H1 (cell line): ENCODE measurements around the gene CPT1A. TPM values are rescaled to one million over a fixed set of nuclear protein-coding genes. Genes with fewer than 3 reads are reported as not detected.

Source experiments
- CTCF ChIA-PET: fragments of 300-600 bp; sonication (Branson Sonifier 250); formaldehyde crosslinking; loops from one replicate; lab custom pipeline; 2021; ENCODE audit not compliant: partially characterized antibody; lab: Charles Lee
- POLR2A ChIA-PET: fragments of 300-600 bp; sonication (Branson Sonifier 250); formaldehyde crosslinking; loops from one replicate; lab custom pipeline; 2021; ENCODE audit warnings: inconsistent platforms; ENCODE audit not compliant: partially characterized antibody; lab: Charles Lee
- DNase-seq, 2 experiments: peaks; one replicate each; pipeline versions ENCODE4 v3.0.0 to v3.0.0-alpha.2; 2010 to 2022; ENCODE audit warnings: low spot score in 2 of 2, low read depth in 1 of 2, mixed read lengths in 1 of 2
- FAIRE-seq: peaks from 2 replicates; lab custom pipeline; 2011; peaks lifted over from hg19 to GRCh38; lab: Jason Lieb, UNC
- H2AFZ ChIP-seq: 2 replicates; pipeline ENCODE4 v1.8.1; 2012; ENCODE audit warnings: low read length, inconsistent platforms
- H2AK5ac ChIP-seq: 2 replicates; pipeline ENCODE4 v1.6.1; 2013; ENCODE audit warnings: low read depth, low read length
- H2BK120ac ChIP-seq: replicated peaks from 2 replicates; pipeline ENCODE3; 2013; ENCODE audit warnings: low read depth, low read length, inconsistent platforms
- H2BK12ac ChIP-seq: 2 replicates; pipeline ENCODE4 v1.6.1; 2013; ENCODE audit warnings: low read depth, low read length
- H2BK15ac ChIP-seq: 2 replicates; pipeline ENCODE4 v1.6.1; 2013; ENCODE audit warnings: low read length
- H2BK20ac ChIP-seq: 2 replicates; pipeline ENCODE4 v1.6.1; 2013; ENCODE audit warnings: low read length
- H2BK5ac ChIP-seq: 2 replicates; pipeline ENCODE4 v1.6.1; 2013; ENCODE audit warnings: low read depth, low read length
- H3K14ac ChIP-seq: 2 replicates; pipeline ENCODE4 v1.6.1; 2013; ENCODE audit warnings: inconsistent platforms; ENCODE audit not compliant: insufficient read length
- H3K18ac ChIP-seq: 2 replicates; pipeline ENCODE4 v1.6.1; 2013; ENCODE audit warnings: low read length; ENCODE audit errors: extremely low read depth
- H3K23ac ChIP-seq: 2 replicates; pipeline ENCODE4 v1.6.1; 2013; ENCODE audit warnings: inconsistent platforms; ENCODE audit not compliant: insufficient read length
- H3K23me2 ChIP-seq: 2 replicates; pipeline ENCODE4 v1.6.1; 2013; ENCODE audit warnings: low read depth, low read length
- H3K27ac ChIP-seq: 2 replicates; pipeline ENCODE4 v1.6.1; 2011; ENCODE audit warnings: low read depth, low read length, inconsistent platforms
- H3K27me3 ChIP-seq, 4 experiments: replicated peaks in 1 of 4; 1 replicate in 1 of 4; 2 replicates in 3 of 4; pipeline versions ENCODE4 v1.6.1 to v1.8.1; 2011 to 2013; ENCODE audit warnings: low read length in 3 of 4, mild to moderate bottlenecking in 3 of 4, inconsistent platforms in 2 of 4, mixed read lengths in 2 of 4, moderate library complexity in 1 of 4; ENCODE audit not compliant: control insufficient read depth in 3 of 4, insufficient read depth in 3 of 4; ENCODE audit errors: extremely low read depth in 1 of 4
- H3K36me3 ChIP-seq, 4 experiments: 2 replicates each; pipeline versions ENCODE4 v1.6.1 to v1.8.1; 2011 to 2013; ENCODE audit warnings: mild to moderate bottlenecking in 4 of 4, low read length in 3 of 4, moderate library complexity in 2 of 4, control low read depth in 1 of 4, inconsistent platforms in 1 of 4; ENCODE audit not compliant: insufficient read depth in 4 of 4, control insufficient read depth in 2 of 4
- H3K4ac ChIP-seq: replicated peaks from 2 replicates; pipeline ENCODE3; 2013; ENCODE audit warnings: low read length, low read depth, mixed read lengths, inconsistent platforms; ENCODE audit not compliant: insufficient read length
- H3K4me1 ChIP-seq, 4 experiments: replicated peaks in 1 of 4; 1 replicate in 1 of 4; 2 replicates in 3 of 4; pipeline versions ENCODE4 v1.6.1 to v1.8.1; 2011 to 2013; ENCODE audit warnings: low read length in 3 of 4, inconsistent platforms in 2 of 4, mixed read lengths in 1 of 4; ENCODE audit not compliant: insufficient read depth in 4 of 4, control insufficient read depth in 3 of 4
- H3K4me2 ChIP-seq, 2 experiments: 2 replicates each; pipeline versions ENCODE4 v1.6.1 to v1.8.1; 2011 to 2013; ENCODE audit warnings: low read depth in 2 of 2, low read length in 2 of 2, control low read depth in 1 of 2, inconsistent platforms in 1 of 2, mild to moderate bottlenecking in 1 of 2; ENCODE audit not compliant: insufficient read depth in 1 of 2
- H3K4me3 ChIP-seq, 4 experiments: fragments of 200-600, 300-600 bp in 1 of 4; sonication (generic), shearing (Covaris generic), sonication (Bioruptor Twin) in 1 of 4; 2 replicates each; pipeline versions ENCODE4 v1.5.1 to v1.8.1; 2011 to 2016; ENCODE audit warnings: low read length in 4 of 4, low read depth in 3 of 4, control low read depth in 2 of 4, inconsistent platforms in 2 of 4, mild to moderate bottlenecking in 2 of 4, mixed read lengths in 1 of 4, moderate library complexity in 1 of 4; ENCODE audit not compliant: insufficient read depth in 2 of 4; ENCODE audit errors: extremely low read depth in 1 of 4
- H3K56ac ChIP-seq: replicated peaks from 2 replicates; pipeline ENCODE3; 2013; ENCODE audit warnings: low read depth, mild to moderate bottlenecking, mixed read lengths, low read length, inconsistent platforms; ENCODE audit not compliant: insufficient read length
- H3K79me1 ChIP-seq: 2 replicates; pipeline ENCODE4 v1.6.1; 2013; ENCODE audit warnings: low read depth, low read length, control low read depth
- H3K79me2 ChIP-seq, 2 experiments: 2 replicates each; pipeline versions ENCODE4 v1.6.1 to v1.8.1; 2012 to 2013; ENCODE audit warnings: low read length in 2 of 2, mild to moderate bottlenecking in 2 of 2, inconsistent platforms in 1 of 2; ENCODE audit not compliant: insufficient read depth in 2 of 2, control insufficient read depth in 1 of 2
- H3K9ac ChIP-seq, 4 experiments: replicated peaks in 1 of 4; 1 replicate in 1 of 4; 2 replicates in 3 of 4; pipeline versions ENCODE4 v1.6.1 to v1.8.1; 2011 to 2013; ENCODE audit warnings: low read depth in 3 of 4, low read length in 3 of 4, control low read depth in 2 of 4, mild to moderate bottlenecking in 2 of 4, moderate library complexity in 2 of 4, inconsistent platforms in 1 of 4; ENCODE audit errors: extremely low read depth in 1 of 4
- H3K9me3 ChIP-seq, 2 experiments: 2 replicates each; pipeline versions ENCODE4 v1.6.1 to v1.8.1; 2012 to 2013; ENCODE audit warnings: mild to moderate bottlenecking in 2 of 2, moderate library complexity in 2 of 2, control low read depth in 1 of 2, inconsistent platforms in 1 of 2, low read depth in 1 of 2, low read length in 1 of 2, mixed read lengths in 1 of 2; ENCODE audit not compliant: insufficient read depth in 2 of 2
- H4K20me1 ChIP-seq, 2 experiments: replicated peaks in 1 of 2; 2 replicates each; pipeline versions ENCODE3 to v1.8.1; 2011 to 2013; ENCODE audit warnings: inconsistent platforms in 2 of 2, low read length in 2 of 2, mild to moderate bottlenecking in 1 of 2; ENCODE audit not compliant: insufficient read depth in 2 of 2, control insufficient read depth in 1 of 2
- H4K5ac ChIP-seq: 2 replicates; pipeline ENCODE4 v1.6.1; 2013; ENCODE audit warnings: low read length, low read depth, mixed read lengths, inconsistent platforms; ENCODE audit not compliant: insufficient read length
- H4K8ac ChIP-seq: 2 replicates; pipeline ENCODE4 v1.8.0; 2013; ENCODE audit warnings: mild to moderate bottlenecking, moderate library complexity, low read length, inconsistent platforms; ENCODE audit not compliant: insufficient read depth; ENCODE audit errors: extremely low read depth
- H4K91ac ChIP-seq: replicated peaks from 2 replicates; pipeline ENCODE3; 2013; ENCODE audit warnings: low read length, mixed read lengths, inconsistent platforms; ENCODE audit not compliant: insufficient read length
- BACH1 ChIP-seq: IDR thresholded peaks from 2 replicates; pipeline ENCODE4 v1.6.1; 2012; ENCODE audit warnings: low read length, improper control_type of control experiment
- BRCA1 ChIP-seq: IDR thresholded peaks from 2 replicates; pipeline ENCODE4 v1.6.1; 2012; ENCODE audit warnings: low read depth, low read length, improper control_type of control experiment
- EGR1 ChIP-seq: IDR thresholded peaks from 2 replicates; pipeline ENCODE4 v1.6.1; 2011; ENCODE audit warnings: low read depth, low read length, borderline replicate concordance
- NANOG ChIP-seq: IDR thresholded peaks from 2 replicates; pipeline ENCODE4 v1.6.1; 2011; ENCODE audit warnings: low read length, low read depth, mild to moderate bottlenecking, inconsistent platforms; ENCODE audit not compliant: insufficient read depth, poor library complexity, severe bottlenecking
- POLR2AphosphoS5 ChIP-seq: IDR thresholded peaks from 2 replicates; pipeline ENCODE4 v1.6.1; 2011; ENCODE audit warnings: low read depth, low read length
- RAD21 ChIP-seq, 2 experiments: IDR thresholded peaks in 1 of 2; conservative IDR thresholded peaks in 1 of 2; 2 replicates each; pipeline ENCODE4 v1.6.1; 2011; ENCODE audit warnings: low read depth in 2 of 2, low read length in 2 of 2, improper control_type of control experiment in 1 of 2, inconsistent platforms in 1 of 2, mild to moderate bottlenecking in 1 of 2, moderate library complexity in 1 of 2
- RFX5 ChIP-seq: IDR thresholded peaks from 2 replicates; pipeline ENCODE4 v1.6.1; 2011; ENCODE audit warnings: low read depth, low read length, improper control_type of control experiment, borderline replicate concordance
- TCF12 ChIP-seq: IDR thresholded peaks from 2 replicates; pipeline ENCODE4 v1.6.1; 2011; ENCODE audit warnings: low read depth, mild to moderate bottlenecking, low read length
- WGBS, 2 experiments: shearing (Covaris generic) in 1 of 2; methylation state at CpG; one replicate each; pipeline versions ENCODE4 v1.1.6 to v1.1.7; 2013 to 2015; ENCODE audit warnings: low lambda C conversion rate in 2 of 2, mixed read lengths in 2 of 2, inconsistent platforms in 1 of 2, low coverage in 1 of 2, missing lambda C conversion rate in 1 of 2; ENCODE audit not compliant: insufficient replicate concordance in 2 of 2, insufficient coverage in 1 of 2, insufficient read length in 1 of 2; ENCODE audit errors: extremely low coverage in 1 of 2, missing lambda C conversion rate in 1 of 2; 5-methylcytosine and 5-hydroxymethylcytosine counted together
- polyA plus RNA-seq, 7 experiments: library from polyadenylated mRNA; depleted of rRNA in 3 of 7; stranded (reverse) in 5 of 7; unstranded in 2 of 7; fragments of >200 nt in 5 of 7; fragments of 200-250 nt in 2 of 7; gene quantifications; 1 replicate in 5 of 7; 2 replicates in 1 of 7; 4 replicates in 1 of 7; pipeline versions ENCODE4 v1.2.1 to v1.2.3, GENCODE V29; 2011 to 2013; ENCODE audit warnings: missing spikeins in 2 of 7, mixed read lengths in 2 of 7
- total RNA-seq: library from RNA; stranded (reverse); fragmentation: NEBNext Ultra II Directional; extraction: Animal tissue kit (Norgen Biotek cat#: 25700); gene quantifications from 2 replicates; pipeline ENCODE4 v1.2.1, GENCODE V29; 2021
- TF ChIP-seq, protein P1 (sequence below): IDR thresholded peaks from 2 replicates; pipeline ENCODE4 v1.6.1; 2012; ENCODE audit warnings: low read length, inconsistent platforms
- TF ChIP-seq, protein P2 (sequence below), 3 experiments: IDR thresholded peaks; 1 replicate in 2 of 3; 2 replicates in 1 of 3; pipeline versions ENCODE4 v1.5.1 to v1.6.1; 2011; ENCODE audit warnings: low read length in 3 of 3, mild to moderate bottlenecking in 3 of 3, inconsistent platforms in 2 of 3, low read depth in 1 of 3, moderate library complexity in 1 of 3; ENCODE audit not compliant: insufficient read depth in 1 of 3; ENCODE audit errors: control extremely low read depth in 1 of 3

Gene CPT1A
- total and polyA plus RNA-seq, 2 of the 8 experiments (the other 6 are each of a cell fraction or from before 2014, with no cell fraction given) = 2.9 to 12.2 TPM

DNA sequence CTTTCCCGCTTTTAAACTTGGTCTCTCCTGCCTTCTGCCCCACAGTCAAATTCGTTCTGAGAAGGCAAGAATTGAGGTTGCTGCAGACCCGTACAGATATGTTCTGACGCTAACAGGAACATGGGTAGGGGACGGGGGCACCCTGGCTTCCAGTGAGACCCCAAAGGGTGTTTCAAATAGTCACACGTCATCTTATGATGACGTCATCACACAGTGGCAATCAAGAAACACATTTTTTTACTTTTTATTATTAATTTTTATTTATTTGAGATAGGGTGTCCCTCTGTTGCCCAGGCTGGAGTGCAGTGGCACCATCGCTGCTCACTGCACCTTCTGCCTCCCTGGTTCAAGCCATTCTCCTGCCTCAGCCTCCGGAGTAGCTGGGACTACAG is 67.5 kb downstream of the CPT1A start:
- WGBS, 2 experiments = 92% methylated on average over 9 of the region's 9 CpGs; no CpG with 5 or more reads in 1 of the 2 experiments
- Histone ChIP-seq H3K4me1 (no peaks in the 10 kb centered on the region), H3K36me3 (no peaks in the 10 kb centered on the region), H2BK5ac (no peak overlapping the region), H3K18ac (no peak overlapping the region), H4K5ac (no peak overlapping the region), H2BK20ac (no peak overlapping the region), H3K4me2 (no peak overlapping the region), H4K8ac (no peak overlapping the region), H3K4me3 (no peak overlapping the region), H2BK15ac (no peak overlapping the region), H3K79me2 (no peaks in the 10 kb centered on the region), H2BK120ac (no peak overlapping the region), H3K27me3 (no peaks in the 10 kb centered on the region), H4K91ac (no peak overlapping the region), H3K4ac (no peak overlapping the region), H3K23me2 (no peaks in the 10 kb centered on the region), H3K79me1 (no peaks in the 10 kb centered on the region), H3K56ac (no peak overlapping the region), H3K9ac (no peak overlapping the region), H3K23ac (no peak overlapping the region), H3K14ac (no peak overlapping the region), H2BK12ac (no peak overlapping the region), H2AFZ (no peak overlapping the region), H3K9me3 (no peaks in the 10 kb centered on the region), H4K20me1 (no peaks in the 10 kb centered on the region), H3K27ac (no peak overlapping the region), H2AK5ac (no peak overlapping the region)
- POLR2A ChIA-PET = no interaction called here
- FAIRE-seq = no peak
- CTCF ChIA-PET = interaction anchor here (1.2 to 2.1 kb wide), 2 partner anchors 24 kb away, joined by 3 to 12 read pairs; no protein-coding TSS in a partner anchor
- DNase-seq = no peak
- no peak for TF ChIP-seq RAD21 (IDR thresholded peaks at IDR 0.05 in 1 of 2, conservative IDR thresholded peaks at IDR 0.05 in 1 of 2; ENCODE audit: low read depth in 2 of 2, low read length in 2 of 2)
- TF ChIP-seq EGR1 = no peak
- TF ChIP-seq POLR2AphosphoS5 = no peak
- no peak for TF ChIP-seq TCF12
- no peak for TF ChIP-seq NANOG
- TF ChIP-seq, protein P1, sequence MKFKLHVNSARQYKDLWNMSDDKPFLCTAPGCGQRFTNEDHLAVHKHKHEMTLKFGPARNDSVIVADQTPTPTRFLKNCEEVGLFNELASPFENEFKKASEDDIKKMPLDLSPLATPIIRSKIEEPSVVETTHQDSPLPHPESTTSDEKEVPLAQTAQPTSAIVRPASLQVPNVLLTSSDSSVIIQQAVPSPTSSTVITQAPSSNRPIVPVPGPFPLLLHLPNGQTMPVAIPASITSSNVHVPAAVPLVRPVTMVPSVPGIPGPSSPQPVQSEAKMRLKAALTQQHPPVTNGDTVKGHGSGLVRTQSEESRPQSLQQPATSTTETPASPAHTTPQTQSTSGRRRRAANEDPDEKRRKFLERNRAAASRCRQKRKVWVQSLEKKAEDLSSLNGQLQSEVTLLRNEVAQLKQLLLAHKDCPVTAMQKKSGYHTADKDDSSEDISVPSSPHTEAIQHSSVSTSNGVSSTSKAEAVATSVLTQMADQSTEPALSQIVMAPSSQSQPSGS = no peak
- TF ChIP-seq, protein P2, sequence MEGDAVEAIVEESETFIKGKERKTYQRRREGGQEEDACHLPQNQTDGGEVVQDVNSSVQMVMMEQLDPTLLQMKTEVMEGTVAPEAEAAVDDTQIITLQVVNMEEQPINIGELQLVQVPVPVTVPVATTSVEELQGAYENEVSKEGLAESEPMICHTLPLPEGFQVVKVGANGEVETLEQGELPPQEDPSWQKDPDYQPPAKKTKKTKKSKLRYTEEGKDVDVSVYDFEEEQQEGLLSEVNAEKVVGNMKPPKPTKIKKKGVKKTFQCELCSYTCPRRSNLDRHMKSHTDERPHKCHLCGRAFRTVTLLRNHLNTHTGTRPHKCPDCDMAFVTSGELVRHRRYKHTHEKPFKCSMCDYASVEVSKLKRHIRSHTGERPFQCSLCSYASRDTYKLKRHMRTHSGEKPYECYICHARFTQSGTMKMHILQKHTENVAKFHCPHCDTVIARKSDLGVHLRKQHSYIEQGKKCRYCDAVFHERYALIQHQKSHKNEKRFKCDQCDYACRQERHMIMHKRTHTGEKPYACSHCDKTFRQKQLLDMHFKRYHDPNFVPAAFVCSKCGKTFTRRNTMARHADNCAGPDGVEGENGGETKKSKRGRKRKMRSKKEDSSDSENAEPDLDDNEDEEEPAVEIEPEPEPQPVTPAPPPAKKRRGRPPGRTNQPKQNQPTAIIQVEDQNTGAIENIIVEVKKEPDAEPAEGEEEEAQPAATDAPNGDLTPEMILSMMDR (IDR thresholded peaks at IDR 0.05; ENCODE audit: control extremely low read depth in 1 of 3, insufficient read depth in 1 of 3, low read depth in 1 of 3, low read length in 3 of 3) = no peak
- no peak for TF ChIP-seq RFX5
- no peak for TF ChIP-seq BACH1
- no peak for TF ChIP-seq BRCA1
